Liver (tissue), 9 donors: Measurements from ENCODE around the gene EXOC6. TPM values are rescaled to one million over a fixed set of nuclear protein-coding genes. Genes with fewer than 3 reads are reported as not detected.

Source experiments
- DNase-seq: peaks from one replicate; pipeline ENCODE4 v3.0.0-alpha.2; 2017; ENCODE audit warnings: low spot score
- H3K27ac ChIP-seq, 2 donors: one replicate each; pipeline ENCODE4 v1.7.0; 2013; ENCODE audit warnings: inconsistent platforms in 2 of 2, low read length in 2 of 2, control low read depth in 1 of 2, low read depth in 1 of 2, mild to moderate bottlenecking in 1 of 2
- H3K27me3 ChIP-seq, 4 donors: one replicate each; pipeline versions ENCODE4 v1.6.1 to v1.7.0; 2013; ENCODE audit warnings: low read length in 3 of 4, inconsistent platforms in 1 of 4, mild to moderate bottlenecking in 1 of 4, moderate library complexity in 1 of 4; ENCODE audit not compliant: control insufficient read depth in 4 of 4, insufficient read depth in 4 of 4
- H3K36me3 ChIP-seq, 4 donors: one replicate each; pipeline versions ENCODE4 v1.6.1 to v1.7.0; 2013; ENCODE audit warnings: low read length in 3 of 4, mild to moderate bottlenecking in 3 of 4, low read depth in 1 of 4, moderate library complexity in 1 of 4; ENCODE audit not compliant: control insufficient read depth in 4 of 4, insufficient read depth in 3 of 4
- H3K4me1 ChIP-seq, 4 donors: one replicate each; pipeline versions ENCODE4 v1.6.1 to v1.7.0; 2013; ENCODE audit warnings: low read length in 3 of 4, mild to moderate bottlenecking in 3 of 4, moderate library complexity in 1 of 4; ENCODE audit not compliant: control insufficient read depth in 4 of 4, insufficient read depth in 4 of 4
- H3K4me3 ChIP-seq, 3 donors: one replicate each; pipeline versions ENCODE4 v1.6.1 to v1.7.0; 2013; ENCODE audit warnings: low read length in 3 of 3, control low read depth in 1 of 3, low read depth in 1 of 3, mild to moderate bottlenecking in 1 of 3
- H3K9ac ChIP-seq, 2 donors: one replicate each; pipeline ENCODE4 v1.7.0; 2013; ENCODE audit warnings: low read length in 2 of 2, mild to moderate bottlenecking in 2 of 2, moderate library complexity in 2 of 2, control low read depth in 1 of 2, low read depth in 1 of 2
- H3K9me3 ChIP-seq, 4 donors: one replicate each; pipeline versions ENCODE4 v1.6.1 to v1.7.0; 2013; ENCODE audit warnings: low read length in 3 of 4; ENCODE audit not compliant: control insufficient read depth in 4 of 4
- ATF3 ChIP-seq: IDR thresholded peaks from 2 replicates; pipeline ENCODE4 v1.6.1; 2016; ENCODE audit warnings: antibody characterized with exemption
- EGR1 ChIP-seq, 2 donors: IDR thresholded peaks; 2 replicates each; pipeline ENCODE4 v1.6.1; 2016 to 2018; ENCODE audit warnings: antibody characterized with exemption in 2 of 2, low read depth in 2 of 2
- FOXA2 ChIP-seq: IDR thresholded peaks from 2 replicates; pipeline ENCODE4 v1.6.1; 2016; ENCODE audit warnings: antibody characterized with exemption
- GABPA ChIP-seq, 2 donors: IDR thresholded peaks in 1 of 2; conservative IDR thresholded peaks in 1 of 2; 2 replicates each; pipeline ENCODE4 v1.6.1; 2016; ENCODE audit warnings: antibody characterized with exemption in 2 of 2, mild to moderate bottlenecking in 1 of 2, moderate library complexity in 1 of 2
- HNF4A ChIP-seq, 2 donors: conservative IDR thresholded peaks; 2 replicates each; pipeline ENCODE4 v1.6.1; 2016; ENCODE audit warnings: antibody characterized with exemption in 2 of 2, mild to moderate bottlenecking in 2 of 2
- HNF4G ChIP-seq: IDR thresholded peaks from 2 replicates; pipeline ENCODE4 v1.6.1; 2016; ENCODE audit warnings: antibody characterized with exemption
- JUND ChIP-seq, 2 donors: IDR thresholded peaks; 2 replicates each; pipeline ENCODE4 v1.6.1; 2016; ENCODE audit warnings: antibody characterized with exemption in 2 of 2
- MAX ChIP-seq: IDR thresholded peaks from 2 replicates; pipeline ENCODE4 v1.6.1; 2016; ENCODE audit warnings: antibody characterized with exemption
- NR2F2 ChIP-seq: IDR thresholded peaks from 2 replicates; pipeline ENCODE4 v1.6.1; 2016; ENCODE audit warnings: antibody characterized with exemption
- RAD21 ChIP-seq, 2 donors: IDR thresholded peaks; 2 replicates each; pipeline ENCODE4 v1.6.1; 2016; ENCODE audit warnings: antibody characterized with exemption in 2 of 2, mild to moderate bottlenecking in 2 of 2
- REST ChIP-seq: IDR thresholded peaks from 2 replicates; pipeline ENCODE4 v1.6.1; 2016; ENCODE audit warnings: antibody characterized with exemption, mild to moderate bottlenecking
- RXRA ChIP-seq, 2 donors: IDR thresholded peaks; 2 replicates each; pipeline ENCODE4 v1.6.1; 2017 to 2018; ENCODE audit warnings: antibody characterized with exemption in 2 of 2, mild to moderate bottlenecking in 1 of 2
- SP1 ChIP-seq: IDR thresholded peaks from 2 replicates; pipeline ENCODE4 v1.6.1; 2018; ENCODE audit warnings: antibody characterized with exemption, mild to moderate bottlenecking
- TAF1 ChIP-seq: conservative IDR thresholded peaks from 2 replicates; pipeline ENCODE4 v1.6.1; 2016; ENCODE audit warnings: antibody characterized with exemption, mild to moderate bottlenecking
- YY1 ChIP-seq: IDR thresholded peaks from 2 replicates; pipeline ENCODE4 v1.6.1; 2016; ENCODE audit warnings: antibody characterized with exemption, mild to moderate bottlenecking
- WGBS: extraction: QIAGEN DNeasy Blood & Tissue Kit; methylation state at CpG from one replicate; pipeline ENCODE4 v1.1.7; 2013; 5-methylcytosine and 5-hydroxymethylcytosine counted together
- polyA plus RNA-seq, 2 donors: library from polyadenylated mRNA; stranded (reverse) in 1 of 2; unstranded in 1 of 2; fragments of 200-250 nt in 1 of 2; fragments of >200 nt in 1 of 2; fragmentation: Nextera tagmentation in 1 of 2; extraction: Ambion mirVana in 1 of 2; gene quantifications; one replicate each; pipeline versions ENCODE4 v1.2.1 to v1.2.3, GENCODE V29; 2013 to 2015
- total RNA-seq, 2 donors: library from RNA; depleted of rRNA; stranded (reverse); fragments of >200 nt; gene quantifications; one replicate each; pipeline ENCODE4 v1.2.3, GENCODE V29; 2014
- donor health status: healthy.
- donor health status: healthy.
- donor health status: healthy.
- donor health status: healthy.
- donor health status: healthy.

The EXOC6 gene
- total and polyA plus RNA-seq, 4 donors = 6.5 to 35.4 (median 8.4) TPM

GRCh38 chr10:92918603-92919002, 70.3 kb downstream of the EXOC6 start:
- no peak overlapping the region for H3K27ac ChIP-seq
- WGBS = 97% methylated on average over 3 of the region's 3 CpGs

GRCh38 chr10:92920866-92921265, 72.5 kb downstream of the EXOC6 start:
- DNase-seq = no peak
- Histone ChIP-seq H3K36me3 (peaks cover 0 to 2% (median under 1%) of the 10 kb centered on the region in 4 donors), H3K27me3 (no peaks in the 10 kb centered on the region), H3K9me3 (no peaks in the 10 kb centered on the region), H3K9ac (no peak overlapping the region), H3K4me1 (no peaks in the 10 kb centered on the region), H3K4me3 (no peak overlapping the region), H3K27ac (no peak overlapping the region)
- no peak for TF ChIP-seq JUND (IDR thresholded peaks at IDR 0.05)
- no peak for TF ChIP-seq FOXA2
- TF ChIP-seq HNF4G = no peak
- no peak for TF ChIP-seq TAF1
- no peak for TF ChIP-seq EGR1 (IDR thresholded peaks at IDR 0.05; ENCODE audit: low read depth in 2 of 2)

More at GRCh38 chr10:92918603-92919002, 70.3 kb downstream of the EXOC6 start:
- H3K4me3 ChIP-seq = no peak overlapping the region
- no peaks in the 10 kb centered on the region for H3K27me3 ChIP-seq
- no peaks in the 10 kb centered on the region for H3K4me1 ChIP-seq
- no peaks in the 10 kb centered on the region for H3K9me3 ChIP-seq
- no peak overlapping the region for H3K9ac ChIP-seq
- peaks cover 0 to 2% (median under 1%) of the 10 kb centered on the region in 4 donors for H3K36me3 ChIP-seq
- DNase-seq = no peak
- TF ChIP-seq EGR1 (IDR thresholded peaks at IDR 0.05; ENCODE audit: low read depth in 2 of 2) (no peak), HNF4A (conservative IDR thresholded peaks at IDR 0.05) (no peak), TAF1 (no peak), RXRA (IDR thresholded peaks at IDR 0.05) (no peak), REST (no peak), SP1 (no peak), ATF3 (no peak), YY1 (no peak), GABPA (IDR thresholded peaks at IDR 0.05 in 1 of 2, conservative IDR thresholded peaks at IDR 0.05 in 1 of 2) (no peak), NR2F2 (no peak), JUND (IDR thresholded peaks at IDR 0.05) (no peak), HNF4G (no peak), FOXA2 (no peak)

- WGBS = 99% methylated on average over 1 of the region's 1 CpG
- H3K4me1 ChIP-seq = no peaks in the 10 kb centered on the region
- no peak overlapping the region for H3K27ac ChIP-seq
- peaks cover 0 to 2% (median 0%) of the 10 kb centered on the region in 4 donors for H3K36me3 ChIP-seq
- no peaks in the 10 kb centered on the region for H3K27me3 ChIP-seq
- no peaks in the 10 kb centered on the region for H3K9me3 ChIP-seq
- H3K9ac ChIP-seq = no peak overlapping the region
- TF ChIP-seq RXRA (IDR thresholded peaks at IDR 0.05) (no peak), RAD21 (IDR thresholded peaks at IDR 0.05) (no peak), HNF4G (no peak), ATF3 (no peak), EGR1 (IDR thresholded peaks at IDR 0.05; ENCODE audit: low read depth in 2 of 2) (no peak), YY1 (no peak), TAF1 (no peak), MAX (no peak)
- no peak for DNase-seq
- H3K4me3 ChIP-seq = no peak overlapping the region
Measured at GRCh38 chr10:92923416-92923815, 75.1 kb downstream of the EXOC6 start.
